GM12864 (cell line): ENCODE data around the gene BET1L.

ENCODE experiments used
- DNase-seq: peaks from one replicate; pipeline ENCODE4 v3.0.0-alpha.2; 2011; ENCODE audit warnings: low read depth
- H3K4me3 ChIP-seq: 2 replicates; pipeline ENCODE4 v1.5.1; 2011; ENCODE audit warnings: mild to moderate bottlenecking, low read depth, low read length, control low read depth
- CTCF ChIP-seq: IDR thresholded peaks from 2 replicates; pipeline ENCODE4 v1.5.1; 2011; ENCODE audit warnings: low read depth, mild to moderate bottlenecking, moderate library complexity, low read length, control low read depth, inconsistent platforms; ENCODE audit errors: missing control alignments

Gene BET1L

DNA sequence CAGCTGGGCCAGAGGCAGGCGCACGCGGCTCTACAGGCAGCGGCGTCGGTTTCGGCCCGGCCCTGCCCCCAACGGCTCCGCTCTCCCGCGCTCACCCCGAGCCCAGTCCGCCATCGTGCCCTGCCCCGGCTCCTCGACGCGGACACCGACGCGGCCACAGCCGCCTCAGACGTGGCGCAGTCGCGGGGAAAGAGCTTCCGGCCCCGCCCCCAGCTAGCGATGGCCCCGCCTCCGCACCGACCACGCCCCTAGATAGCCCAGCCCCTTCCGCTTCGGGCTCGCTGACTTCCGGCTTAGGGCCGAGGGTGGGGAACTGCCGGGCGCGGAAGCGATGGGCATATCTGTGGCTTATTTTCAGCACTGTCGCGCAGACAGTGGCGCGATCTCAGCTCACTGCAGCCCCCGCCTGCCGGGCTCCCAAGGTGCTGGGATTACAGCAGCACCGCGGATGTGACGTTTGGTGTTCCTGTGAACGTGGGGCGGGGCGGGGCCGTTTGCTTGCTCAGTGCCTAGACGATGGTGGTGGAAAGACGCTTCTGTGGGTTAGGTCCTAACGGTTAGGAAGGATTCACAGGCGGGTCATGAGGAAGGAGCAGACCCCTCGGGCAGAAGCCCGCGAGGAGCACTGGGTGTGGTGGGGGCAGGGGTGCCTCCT lies at the start of gene BET1L, which contains the start of gene RIC8A:
Gene BET1L, minus strand, starts transcription at position 192 of the 655 bp plus-strand sequence. Its CDS starts 78 bp downstream, at position 114.
Gene RIC8A, plus strand, starts transcription at position 501 of the 655 bp plus-strand sequence. CDS start 1,147 bp downstream, outside the sequence.
- no peak for TF ChIP-seq CTCF
- DNase-seq = peak; percentile 97
- H3K4me3 ChIP-seq = peak within 1 kb of the TSS; percentile 87

DNA sequence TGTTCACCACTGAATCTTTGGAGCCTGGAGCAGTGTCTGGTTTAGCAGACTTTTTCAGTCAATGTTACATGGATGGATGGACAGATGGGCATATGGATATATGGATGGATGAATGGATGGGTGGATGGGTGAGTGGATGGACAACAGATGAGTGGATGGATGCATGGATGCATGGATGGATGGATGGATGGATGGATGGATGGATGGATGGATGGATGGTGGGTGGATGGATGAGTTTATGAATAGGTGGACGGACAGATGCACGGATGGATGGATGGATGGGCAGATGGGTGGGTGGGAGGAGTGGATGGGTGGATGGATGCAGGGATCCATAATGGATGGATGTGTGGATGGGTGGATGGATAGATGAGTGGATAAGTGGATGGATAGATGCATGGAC lies 48.6 kb upstream of the BET1L start:
- no peak for DNase-seq
- no peak overlapping the region for H3K4me3 ChIP-seq
- no peak for TF ChIP-seq CTCF

DNA sequence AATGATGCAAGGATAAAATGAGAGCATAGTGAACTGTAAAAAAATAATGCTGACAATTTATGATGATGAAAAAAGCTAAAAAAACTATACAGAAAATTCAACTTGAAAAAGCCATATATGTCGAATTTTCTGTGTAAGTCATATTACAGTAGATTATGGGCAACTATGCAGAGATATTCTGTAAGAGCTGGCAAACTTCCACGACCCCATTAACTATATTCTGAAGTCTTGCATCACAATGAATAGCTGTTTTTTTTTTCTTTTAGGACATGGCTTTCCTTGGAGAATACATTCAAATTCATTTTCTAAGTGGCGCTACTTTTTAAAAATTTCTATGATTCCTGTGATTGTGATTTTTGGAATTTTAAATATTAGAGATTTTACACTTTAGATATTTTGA lies 48.0 kb upstream of the BET1L start:
- DNase-seq = no peak
- H3K4me3 ChIP-seq = no peak overlapping the region
- TF ChIP-seq CTCF = no peak

- TF ChIP-seq CTCF = no peak
- DNase-seq = no peak
- H3K4me3 ChIP-seq = no peak overlapping the region
These were observed 46.7 kb upstream of the BET1L start for GRCh38 chr11:253886-254270.

- no peak for TF ChIP-seq CTCF
- DNase-seq = no peak
- no peak overlapping the region for H3K4me3 ChIP-seq
These were observed 46.1 kb upstream of the BET1L start for GRCh38 chr11:253160-253885.

GRCh38 chr11:252666-253065 lies 45.5 kb upstream of the BET1L start:
- DNase-seq = no peak
- no peak overlapping the region for H3K4me3 ChIP-seq
- no peak for TF ChIP-seq CTCF
